SKM-1 (cell line): ENCODE results near the gene SLC6A1.

ENCODE experiments used
- DNase-seq: peaks from one replicate; lab custom pipeline; 2025; ENCODE audit not compliant: unreplicated experiment; lab: John Stamatoyannopoulos, UW

The SLC6A1 gene

GRCh38 chr3:11015369-11015768 is 22.8 kb downstream of the SLC6A1 start:
- no peak for DNase-seq

- DNase-seq: no peak
These were observed 24.2 kb downstream of the SLC6A1 start for GRCh38 chr3:11016727-11017126.

- DNase-seq: no peak
These were observed 26.7 kb downstream of the SLC6A1 start for GRCh38 chr3:11019116-11019819.

GRCh38 chr3:11020764-11021163 is 28.2 kb downstream of the SLC6A1 start:
- DNase-seq: no peak

GRCh38 chr3:11021611-11022011 is 29.1 kb downstream of the SLC6A1 start:
- no peak for DNase-seq

- no peak for DNase-seq
These were observed 29.6 kb downstream of the SLC6A1 start for GRCh38 chr3:11022115-11022514.

GRCh38 chr3:11024181-11024580 is 31.6 kb downstream of the SLC6A1 start:
- no peak for DNase-seq

GRCh38 chr3:11029948-11030347 is 37.4 kb downstream of the SLC6A1 start:
- no peak for DNase-seq

GRCh38 chr3:11033871-11034270 is 41.3 kb downstream of the SLC6A1 start:
- DNase-seq: no peak

- no peak for DNase-seq
These were observed 41.9 kb downstream of the SLC6A1 start for GRCh38 chr3:11034309-11034985.

GRCh38 chr3:11035757-11036505 is 43.4 kb downstream of the SLC6A1 start:
- DNase-seq: no peak

GRCh38 chr3:11037241-11037873 is 44.8 kb downstream of the SLC6A1 start:
- no peak for DNase-seq

- no peak for DNase-seq
These were observed 45.4 kb downstream of the SLC6A1 start for GRCh38 chr3:11037976-11038375.

GRCh38 chr3:11045536-11045935 is 53.0 kb downstream of the SLC6A1 start:
- no peak for DNase-seq

GRCh38 chr3:11047500-11047899 is 55.0 kb downstream of the SLC6A1 start:
- no peak for DNase-seq

- no peak for DNase-seq
These were observed 58.2 kb downstream of the SLC6A1 start for GRCh38 chr3:11050666-11051323.

GRCh38 chr3:11053926-11054503 is 61.5 kb downstream of the SLC6A1 start:
- no peak for DNase-seq

GRCh38 chr3:11054739-11055438 is 62.3 kb downstream of the SLC6A1 start:
- DNase-seq: no peak

GRCh38 chr3:11055496-11055895 is 62.9 kb downstream of the SLC6A1 start:
- no peak for DNase-seq

- DNase-seq: no peak
These were observed 64.0 kb downstream of the SLC6A1 start for GRCh38 chr3:11056531-11057050.
